ENCODE results near the gene IRAK2.

IRAK2 gene

DNA sequence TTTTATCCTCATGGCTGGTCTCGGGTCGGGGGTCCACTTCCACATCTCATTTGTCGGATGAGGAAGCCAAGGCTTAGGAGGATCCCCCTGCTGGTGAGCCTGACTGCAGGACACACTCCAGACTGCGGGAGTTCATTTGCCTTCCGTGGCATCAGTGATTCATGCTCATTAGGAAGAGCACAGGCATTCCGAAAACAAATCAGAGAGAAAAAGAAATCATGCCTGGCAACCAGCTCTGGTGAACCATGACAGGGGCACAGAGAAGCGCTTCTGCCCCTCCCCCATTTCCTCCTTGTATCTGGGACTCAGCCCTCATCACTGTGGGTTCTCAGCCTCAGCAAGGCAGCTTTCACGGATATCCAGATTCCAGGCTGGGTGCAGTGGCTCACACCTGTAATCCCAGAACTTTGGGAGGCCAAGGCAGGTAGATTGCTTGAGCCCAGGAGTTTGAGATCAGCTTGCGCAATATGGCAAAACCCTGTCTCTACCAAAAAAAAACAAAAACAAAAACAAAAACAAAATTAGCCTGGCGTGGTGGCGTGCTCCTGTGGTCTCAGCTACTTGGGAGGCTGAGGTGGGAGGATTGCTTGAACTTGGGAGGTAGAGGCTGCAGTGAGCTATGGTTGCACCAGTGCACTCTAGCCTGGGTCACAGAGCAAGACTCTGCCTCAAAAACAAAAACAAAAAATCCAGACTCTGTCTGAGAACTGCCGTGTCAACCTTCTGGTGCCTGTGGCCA is 28.4 kb downstream of the IRAK2 start:
- DNase-seq: peak; percentile 46

DNA sequence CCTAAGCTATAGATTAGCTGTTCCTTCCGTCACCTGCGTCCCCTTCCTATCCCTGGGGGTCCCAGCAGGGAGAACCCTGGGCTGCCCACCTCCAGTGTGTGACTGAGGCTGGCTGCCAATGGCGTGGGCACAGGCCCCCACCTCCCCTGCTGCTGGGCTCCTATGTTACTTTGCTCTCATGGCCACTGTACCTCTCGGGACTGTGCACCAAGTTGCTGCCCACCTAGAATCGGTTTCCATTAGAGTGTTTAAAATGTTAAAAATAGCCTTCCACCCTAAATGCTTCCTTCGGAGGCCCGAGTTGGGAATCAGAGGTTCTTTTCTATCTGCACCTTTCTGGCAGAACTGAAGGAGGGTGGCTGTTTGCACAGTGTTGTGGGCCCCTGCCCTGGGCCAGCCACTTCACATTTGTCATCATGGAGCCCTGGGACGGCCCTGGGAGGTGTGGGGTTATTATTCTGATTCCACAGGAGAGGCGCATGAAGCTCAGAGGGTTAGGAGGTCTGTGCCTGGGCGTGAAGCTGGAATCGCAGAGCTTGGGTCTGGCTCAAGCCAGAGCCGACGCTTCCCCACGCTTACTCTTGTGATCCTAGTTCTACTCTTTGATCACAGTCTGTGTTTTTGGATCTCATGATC is 29.1 kb downstream of the IRAK2 start:
- no peak for DNase-seq

DNA sequence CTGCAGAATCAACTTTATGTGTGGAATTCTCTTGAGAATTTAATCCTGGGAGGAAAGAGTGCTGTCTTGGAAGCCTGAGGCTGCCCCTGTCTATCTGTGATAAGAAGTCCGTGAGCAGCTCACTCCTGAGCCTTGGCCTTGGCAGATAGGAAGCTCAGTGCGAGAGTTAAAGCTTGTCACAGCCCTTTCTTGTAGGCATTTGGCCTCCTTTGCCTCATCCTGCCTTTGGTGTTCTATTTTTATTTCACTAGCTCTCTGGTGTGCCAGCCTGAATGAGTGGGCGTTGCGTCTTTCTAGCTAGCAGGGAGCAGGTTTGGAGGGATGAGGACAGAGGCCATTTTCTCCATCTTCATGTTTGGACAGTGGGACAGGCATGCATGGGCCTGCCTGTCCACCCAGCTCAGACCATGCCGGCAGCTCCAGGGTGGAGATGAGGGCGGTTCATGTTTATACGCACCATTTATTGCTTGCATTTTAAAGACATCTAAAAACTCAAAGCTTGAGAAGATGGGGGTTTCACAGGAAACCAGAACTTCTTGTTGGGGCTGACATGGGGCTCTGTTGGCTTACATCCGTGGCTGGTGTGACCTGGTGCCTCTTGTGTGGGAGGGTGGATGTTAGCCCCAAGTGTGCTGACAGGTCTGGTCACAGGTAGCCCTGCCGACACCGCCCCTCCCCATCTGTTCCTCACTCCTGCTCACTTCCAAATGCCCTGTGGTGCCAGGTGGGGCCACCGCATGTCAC is 29.8 kb downstream of the IRAK2 start:
- peak; percentile 48 for DNase-seq

DNA sequence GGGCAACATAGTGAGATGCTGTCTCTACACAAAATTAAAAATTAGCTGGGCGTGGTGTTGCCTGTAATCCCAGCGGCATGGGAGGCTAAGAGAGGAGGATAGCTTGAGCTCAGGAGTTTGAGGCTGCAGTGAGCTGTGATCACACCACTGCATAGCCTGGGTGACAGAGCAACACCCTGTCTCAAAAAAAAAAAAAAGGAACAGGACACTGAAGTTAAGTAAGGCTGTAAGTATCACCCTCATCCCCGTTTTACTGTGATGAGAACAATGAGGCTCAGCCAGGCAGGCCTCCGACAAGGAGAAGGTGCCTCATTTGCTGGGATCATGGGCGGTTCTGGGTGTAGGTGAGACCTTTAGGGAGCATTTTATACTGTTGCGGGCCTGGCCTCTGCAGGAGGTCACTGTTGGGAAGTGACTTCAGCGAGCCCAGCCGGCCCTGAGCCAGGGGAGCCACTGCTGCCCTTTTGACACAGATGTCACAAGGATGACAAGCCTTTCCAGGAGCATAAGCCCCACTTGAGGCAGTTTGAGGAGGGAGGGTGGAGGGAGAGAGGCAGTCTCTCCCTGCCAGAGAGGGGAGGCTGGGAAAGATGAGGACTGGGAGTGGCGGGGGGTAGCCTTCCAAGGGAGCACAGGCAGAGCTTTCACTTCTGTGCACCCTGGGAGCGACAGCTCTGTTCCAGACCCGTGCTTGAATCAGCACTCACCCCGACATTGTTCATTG is 30.8 kb downstream of the IRAK2 start:
- DNase-seq: no peak

DNA sequence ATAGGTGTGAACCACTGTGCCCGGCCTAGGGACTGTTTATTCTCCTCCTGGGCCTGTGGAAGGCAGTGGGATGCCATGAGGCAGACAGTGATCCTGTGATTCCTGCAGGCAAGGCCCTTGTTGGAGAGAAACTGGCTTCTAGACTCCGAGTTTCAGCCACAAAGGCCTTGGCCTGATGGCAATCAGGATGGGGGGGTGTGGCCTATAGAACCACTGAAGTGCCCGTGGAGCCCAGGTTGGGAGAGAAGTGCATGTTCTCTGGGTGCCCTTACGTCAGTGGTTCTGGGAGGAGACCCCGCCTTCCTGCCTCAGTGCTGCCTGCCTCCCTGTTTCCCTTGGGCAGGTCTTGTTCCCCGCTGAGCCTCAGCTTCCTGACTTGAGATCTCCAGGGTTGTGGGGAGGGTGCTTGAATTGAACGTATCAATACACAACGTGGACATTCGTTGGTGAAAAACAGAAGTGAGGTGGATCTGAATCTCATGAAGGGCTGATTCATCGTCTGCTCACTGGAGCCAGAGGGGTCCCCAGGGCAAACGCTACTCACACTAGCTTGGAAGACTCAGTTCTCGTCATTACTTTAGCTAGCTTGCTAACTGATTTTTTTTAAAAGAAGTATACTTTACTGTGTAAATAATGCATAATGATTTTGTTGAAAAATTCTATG is 31.8 kb downstream of the IRAK2 start:
- DNase-seq: no peak

DNA sequence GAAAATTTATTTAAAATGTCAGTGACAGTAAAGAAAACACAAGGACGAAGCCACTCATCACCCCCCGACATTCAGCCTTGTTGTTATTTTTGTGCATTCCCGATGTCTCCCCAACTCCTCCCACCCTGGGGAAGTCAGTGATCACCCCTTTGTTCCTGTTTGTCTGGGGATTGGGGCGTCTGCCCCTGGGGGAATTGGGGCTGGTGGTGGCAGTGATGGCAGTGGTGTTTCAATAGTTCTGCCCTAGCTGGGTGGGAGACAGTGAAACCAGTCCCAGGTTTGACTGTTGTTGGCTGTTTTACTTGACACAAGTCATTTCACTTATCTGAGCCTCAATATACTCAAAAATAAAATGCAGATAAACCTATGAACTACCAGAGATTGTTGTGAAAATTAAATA is 33.5 kb downstream of the IRAK2 start:
- no peak for DNase-seq

DNA sequence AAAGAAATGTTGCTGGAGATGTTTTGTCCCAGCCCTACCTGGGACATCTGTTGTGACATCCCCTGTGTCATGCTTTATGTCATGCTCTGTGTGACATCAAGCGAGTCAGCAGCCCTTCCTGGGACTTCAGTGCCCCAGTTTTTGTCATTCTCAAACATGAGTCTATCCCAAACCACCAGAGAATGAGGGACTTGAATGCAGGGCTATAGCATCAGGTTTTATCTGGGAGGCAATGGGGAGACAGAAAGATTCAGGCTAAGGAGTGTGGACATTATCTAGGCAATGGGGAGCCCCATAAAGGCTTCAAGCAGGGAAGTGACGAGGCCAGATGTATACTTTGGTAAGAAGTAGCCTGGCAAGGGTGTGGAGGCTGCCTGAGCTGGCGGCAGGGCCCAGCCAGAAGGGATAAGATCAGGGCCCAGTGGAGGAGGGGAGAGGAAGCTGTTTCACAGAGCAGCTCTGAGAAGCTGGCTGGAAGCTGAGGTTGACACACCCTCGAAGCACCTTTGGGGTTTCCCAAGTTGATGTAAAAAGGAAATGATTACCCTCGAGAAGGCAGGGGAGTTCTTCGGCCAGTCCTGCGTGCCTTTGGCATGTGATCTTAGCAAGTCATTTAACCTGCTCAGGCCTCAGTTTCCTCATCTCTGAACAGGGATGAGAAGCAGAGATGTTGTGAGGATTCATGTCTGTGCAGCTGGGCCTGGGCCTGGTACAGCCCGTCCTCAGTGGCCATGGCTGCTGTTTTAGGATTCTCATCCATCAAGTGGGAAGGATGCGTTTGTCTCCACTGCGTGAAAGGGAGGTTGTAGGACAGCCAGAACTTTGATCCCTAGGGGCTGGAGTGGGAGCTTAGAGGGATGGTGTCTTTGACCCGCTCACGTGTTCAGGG is 34.3 kb downstream of the IRAK2 start:
- DNase-seq: peak; percentile 68

DNA sequence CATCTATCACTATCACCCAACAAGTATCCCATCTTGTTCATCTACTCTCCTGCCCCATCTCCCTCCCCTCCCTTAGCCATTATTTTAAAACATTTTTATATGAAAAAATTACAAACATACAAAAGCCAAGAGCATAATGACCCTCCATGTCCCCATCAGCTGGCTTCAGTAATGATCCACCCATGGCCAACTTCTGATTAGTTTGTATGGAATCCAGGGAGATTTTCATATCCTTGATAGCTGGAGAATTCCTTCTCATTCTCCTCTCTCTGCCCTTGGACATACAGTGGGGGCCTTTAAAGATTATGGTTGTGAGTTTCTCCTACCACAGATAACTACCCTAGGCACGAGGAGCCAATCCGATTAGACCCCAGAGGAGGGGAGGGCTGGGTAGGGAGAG is 40.2 kb downstream of the IRAK2 start:
- DNase-seq: no peak

DNA sequence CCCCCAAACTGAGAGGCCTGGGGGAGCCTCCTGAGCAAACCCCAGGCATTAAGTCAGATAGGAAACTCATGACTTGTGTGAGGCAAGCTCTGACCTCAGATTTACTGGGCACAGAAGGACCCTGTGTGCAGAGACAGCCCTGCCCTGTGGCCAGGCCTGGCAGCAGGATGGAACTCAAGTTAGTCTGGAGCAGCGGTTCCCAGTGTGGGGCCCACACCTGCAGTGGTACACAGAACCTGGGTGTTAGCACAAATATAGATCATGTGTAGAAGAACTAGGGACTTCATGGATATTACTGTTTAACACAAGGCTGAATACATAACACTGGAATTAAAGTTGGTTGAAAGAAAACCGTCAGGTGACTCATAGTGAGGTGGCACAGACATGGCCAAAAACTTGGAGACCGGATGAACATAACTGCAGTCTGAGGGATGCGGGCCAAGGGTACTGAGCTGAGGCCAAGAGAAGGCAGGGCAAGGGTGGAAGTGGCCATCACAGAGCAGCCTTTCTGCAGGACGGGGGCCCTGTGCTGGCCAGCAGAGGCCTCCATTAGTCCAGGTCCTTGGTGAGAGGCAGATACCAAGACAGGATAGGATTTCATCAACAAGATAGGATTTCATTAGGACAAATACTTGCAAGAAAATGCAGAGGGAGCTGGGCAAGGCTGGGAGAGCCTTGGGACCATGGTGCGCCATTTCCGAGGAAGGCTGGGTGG is 40.9 kb downstream of the IRAK2 start:
- DNase-seq: no peak

DNA sequence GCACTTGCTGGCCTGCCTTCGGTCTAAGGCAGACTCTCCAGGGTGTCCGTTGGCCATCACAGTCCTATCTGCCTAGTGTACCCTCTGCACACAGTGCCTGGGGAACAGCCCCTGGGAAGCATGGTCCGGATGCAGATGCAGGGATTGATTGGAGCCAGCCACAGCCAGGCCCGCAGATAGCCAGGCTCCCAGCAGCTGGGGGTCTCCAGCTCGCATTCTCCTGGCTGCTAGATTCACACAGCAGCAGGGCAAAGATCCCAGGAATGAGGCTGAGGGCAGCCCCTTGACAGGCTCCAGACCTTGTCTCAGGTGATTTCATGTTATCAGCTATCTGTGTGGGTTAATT is 41.4 kb downstream of the IRAK2 start:
- no peak for DNase-seq

DNA sequence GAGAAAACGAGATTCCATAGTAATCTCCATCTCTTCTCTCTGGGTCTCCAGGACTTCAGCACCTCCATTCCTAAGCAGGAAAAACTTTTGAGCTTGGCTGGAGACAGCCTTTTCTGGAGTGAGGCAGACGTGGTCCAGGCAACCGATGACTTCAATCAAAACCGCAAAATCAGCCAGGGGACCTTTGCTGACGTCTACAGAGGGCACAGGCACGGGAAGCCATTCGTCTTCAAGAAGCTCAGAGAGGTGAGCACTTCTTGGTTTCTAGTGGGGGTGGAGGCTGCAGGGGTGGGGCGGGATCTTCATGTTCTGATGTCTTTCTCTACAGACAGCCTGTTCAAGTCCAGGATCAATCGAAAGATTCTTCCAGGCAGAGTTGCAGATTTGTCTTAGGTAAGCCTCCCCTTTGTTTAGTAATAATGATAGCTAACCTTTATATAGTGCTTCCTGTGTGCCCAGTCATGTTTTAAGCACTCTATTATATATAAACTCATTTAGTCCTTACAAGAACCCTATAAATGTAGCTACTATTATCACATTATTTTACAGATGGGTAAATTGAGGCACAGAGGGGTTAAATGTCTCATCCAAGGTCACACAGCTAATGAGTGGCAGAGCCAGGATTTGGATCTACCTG is 48.6 kb downstream of the IRAK2 start:
- DNase-seq: no peak

DNA sequence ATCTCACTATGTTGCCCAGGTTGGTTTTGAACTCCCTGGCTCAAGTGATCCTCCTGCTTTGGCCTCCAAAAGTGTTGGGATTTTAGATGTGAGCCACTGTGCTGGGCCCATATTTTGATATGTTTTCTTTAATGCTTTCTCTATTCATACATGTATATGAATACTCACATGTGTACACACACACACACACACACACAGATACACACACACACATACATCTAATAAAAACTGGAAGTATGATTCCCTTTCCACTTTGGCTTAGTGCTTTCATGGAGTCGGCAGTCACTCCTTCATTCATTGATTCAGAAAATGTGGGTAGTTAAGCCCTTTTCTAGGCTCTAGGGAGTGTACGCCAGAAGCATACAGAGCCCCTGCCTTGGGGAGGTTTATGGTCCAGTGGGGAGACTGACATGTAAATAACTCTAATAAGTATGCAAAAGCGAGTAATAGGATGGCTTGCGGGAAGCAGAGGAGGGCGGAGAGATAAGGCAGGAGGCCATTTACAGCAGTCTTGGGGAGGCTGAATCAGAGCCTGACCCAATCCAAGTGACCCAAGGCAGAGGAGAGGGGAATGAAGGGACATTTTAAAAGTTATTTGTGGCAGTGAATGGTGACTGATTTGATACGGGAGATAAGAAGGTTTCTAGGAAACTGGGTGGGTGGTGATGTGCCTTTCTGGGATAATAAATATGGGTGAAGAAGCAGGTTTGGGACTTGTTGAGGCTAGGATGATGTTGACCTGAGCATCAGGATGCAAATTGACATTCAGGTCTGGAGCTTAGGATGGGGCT is 51.1 kb downstream of the IRAK2 start:
- DNase-seq: no peak

DNA sequence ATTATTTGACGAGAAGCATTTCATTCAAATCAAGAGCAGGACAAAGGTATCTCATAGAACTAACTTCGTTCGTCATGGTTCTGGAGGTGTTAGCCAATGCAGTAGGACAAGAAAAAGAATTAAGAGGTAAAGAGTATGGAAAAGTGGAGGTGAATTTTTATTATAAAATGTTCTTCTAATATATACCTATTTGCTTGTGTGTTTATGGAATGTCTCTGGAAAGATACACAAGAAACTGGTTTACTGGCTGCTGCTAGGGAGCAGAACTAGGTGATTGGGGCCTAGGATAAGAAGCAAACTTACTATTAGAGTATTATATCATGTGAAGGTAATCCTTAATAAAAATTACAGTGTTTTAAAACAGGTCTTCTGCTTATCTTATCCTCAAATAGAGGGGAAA is 52.6 kb downstream of the IRAK2 start:
- DNase-seq: no peak

DNA sequence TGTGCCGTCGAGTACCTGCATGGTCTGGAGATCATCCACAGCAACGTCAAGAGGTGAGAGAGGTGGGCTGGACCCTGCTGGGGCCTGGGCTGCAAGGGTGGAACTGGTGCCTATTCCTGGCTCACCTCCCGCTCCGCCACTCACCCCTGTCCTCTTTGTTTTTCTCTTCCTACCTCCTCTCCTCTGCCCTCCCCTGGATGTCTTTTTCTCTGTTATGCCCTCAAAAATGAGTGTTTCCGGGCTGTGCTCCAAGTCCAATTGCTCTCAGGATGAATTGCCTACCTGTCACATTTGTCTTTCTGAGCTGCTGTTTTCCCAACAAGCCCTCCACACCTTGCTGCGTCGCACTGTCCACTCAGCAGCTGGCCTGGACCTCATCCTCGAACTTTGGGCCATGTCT is 55.0 kb downstream of the IRAK2 start:
- no peak for DNase-seq

DNA sequence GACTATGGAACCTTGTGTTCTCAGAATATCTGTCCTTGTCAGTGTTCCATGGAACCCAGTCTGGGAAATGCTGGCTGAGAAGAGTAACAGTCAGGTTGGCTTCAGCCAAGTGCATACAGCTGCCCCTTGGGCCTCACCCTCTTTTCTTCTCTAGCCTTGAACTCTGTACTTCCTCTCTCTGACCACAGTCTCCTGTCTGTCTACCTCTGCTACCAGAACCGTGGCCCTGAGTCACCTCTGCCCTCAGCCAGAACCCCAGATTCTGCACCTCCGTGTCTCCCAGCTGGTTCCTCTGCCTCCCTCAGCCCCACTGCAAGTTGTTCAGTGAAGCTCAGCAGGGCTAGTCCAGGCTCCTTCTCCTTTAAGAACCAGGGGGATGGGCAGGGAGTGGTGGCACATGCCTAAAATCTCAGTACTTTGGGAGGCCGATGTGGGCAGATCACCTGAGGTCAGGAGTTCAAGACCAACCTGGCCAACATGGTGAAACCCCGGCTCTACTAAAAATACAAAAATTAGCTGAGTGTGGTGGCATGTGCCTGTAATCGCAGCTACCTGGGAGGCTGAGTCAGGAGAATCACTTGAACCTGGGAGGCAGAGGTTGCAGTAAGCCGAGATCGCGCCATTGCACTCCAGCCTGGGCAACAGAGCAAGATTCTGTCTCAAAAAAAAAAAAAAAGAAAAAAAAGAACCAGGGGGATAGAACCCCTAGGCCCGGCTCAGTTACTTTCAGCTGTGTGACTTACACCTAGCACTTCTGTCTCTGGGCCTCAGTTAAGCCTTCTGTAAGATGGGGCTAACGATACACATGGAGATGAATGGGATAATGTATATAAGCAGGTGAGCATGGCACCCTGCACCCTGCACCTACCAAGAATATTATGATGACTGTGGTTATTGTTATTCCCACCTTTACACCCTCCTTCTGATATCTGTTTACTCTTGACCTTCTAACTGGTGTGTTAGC is 59.2 kb downstream of the IRAK2 start:
- peak; percentile 45 for DNase-seq

DNA sequence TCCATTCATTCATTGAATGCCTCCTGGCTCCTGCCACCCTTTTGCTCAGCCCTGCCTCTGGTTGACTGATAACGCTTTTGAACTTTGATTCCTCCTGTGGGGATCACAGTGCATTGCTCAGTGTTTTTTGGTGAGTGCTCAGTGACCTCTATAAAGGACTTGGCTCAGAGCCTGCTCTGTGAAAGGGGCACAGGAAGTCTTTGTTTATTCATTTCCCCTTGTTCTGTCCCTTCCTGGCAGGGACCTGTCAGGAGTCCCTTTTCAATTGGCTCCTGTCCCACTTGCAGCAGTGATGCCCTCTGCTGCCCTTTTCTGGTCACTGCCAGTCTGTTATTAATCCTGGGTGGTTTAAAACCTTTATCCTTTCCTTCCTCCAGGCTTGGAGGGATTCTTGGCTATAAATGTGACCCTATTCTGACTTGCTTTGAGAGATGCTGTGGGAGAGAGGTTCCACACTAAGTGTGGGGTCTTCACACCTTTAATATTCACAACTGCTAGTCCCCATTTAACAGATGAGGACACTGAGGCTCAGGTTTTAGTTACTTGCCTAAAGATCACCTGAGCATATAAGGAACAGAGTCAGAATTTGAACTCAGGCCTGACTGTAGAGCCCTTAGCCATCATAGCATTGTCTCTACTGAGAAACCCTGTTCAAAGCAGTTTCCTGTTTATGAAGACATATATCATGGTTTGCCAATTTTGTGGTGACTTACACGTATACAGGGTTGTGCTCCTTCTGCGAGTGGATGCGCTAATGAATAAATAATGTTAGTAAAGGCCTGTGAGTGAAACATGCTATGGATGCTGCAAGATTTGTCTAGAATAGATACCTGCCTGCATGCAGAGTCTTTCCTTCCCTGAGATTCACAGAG is 60.3 kb downstream of the IRAK2 start:
- DNase-seq: peak; percentile 60

DNA sequence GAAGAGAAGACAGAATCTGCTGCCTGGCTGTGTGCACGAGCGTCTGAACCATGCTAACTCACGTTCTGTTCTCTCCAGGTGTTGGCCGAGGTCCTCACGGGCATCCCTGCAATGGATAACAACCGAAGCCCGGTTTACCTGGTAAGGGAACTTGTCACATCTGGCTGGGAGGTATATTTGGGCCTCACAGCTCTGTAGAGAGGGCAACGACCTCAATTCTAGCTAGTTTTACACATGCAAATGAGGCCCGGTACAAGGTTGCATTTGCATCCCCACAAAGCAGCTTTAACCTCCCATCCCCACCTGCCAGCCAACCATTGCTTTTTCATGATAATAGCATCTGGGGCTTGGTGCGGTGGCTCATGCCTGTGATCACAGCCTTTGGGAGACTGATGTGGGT is 61.6 kb downstream of the IRAK2 start:
- DNase-seq: no peak

Data from activated CD4-positive, alpha-beta T cell treated with anti-CD3 and anti-CD28 coated beads, Interleukin-2, amount 50 U/mL, for 1 hour (primary cell).